ENCODE measurements around the gene FBXW10B.
"Not testable (repeated sequence)": the region's sequence is repeated elsewhere in the genome, so short reads cannot be mapped to it uniquely, and the experiment has no call there.

DNA sequence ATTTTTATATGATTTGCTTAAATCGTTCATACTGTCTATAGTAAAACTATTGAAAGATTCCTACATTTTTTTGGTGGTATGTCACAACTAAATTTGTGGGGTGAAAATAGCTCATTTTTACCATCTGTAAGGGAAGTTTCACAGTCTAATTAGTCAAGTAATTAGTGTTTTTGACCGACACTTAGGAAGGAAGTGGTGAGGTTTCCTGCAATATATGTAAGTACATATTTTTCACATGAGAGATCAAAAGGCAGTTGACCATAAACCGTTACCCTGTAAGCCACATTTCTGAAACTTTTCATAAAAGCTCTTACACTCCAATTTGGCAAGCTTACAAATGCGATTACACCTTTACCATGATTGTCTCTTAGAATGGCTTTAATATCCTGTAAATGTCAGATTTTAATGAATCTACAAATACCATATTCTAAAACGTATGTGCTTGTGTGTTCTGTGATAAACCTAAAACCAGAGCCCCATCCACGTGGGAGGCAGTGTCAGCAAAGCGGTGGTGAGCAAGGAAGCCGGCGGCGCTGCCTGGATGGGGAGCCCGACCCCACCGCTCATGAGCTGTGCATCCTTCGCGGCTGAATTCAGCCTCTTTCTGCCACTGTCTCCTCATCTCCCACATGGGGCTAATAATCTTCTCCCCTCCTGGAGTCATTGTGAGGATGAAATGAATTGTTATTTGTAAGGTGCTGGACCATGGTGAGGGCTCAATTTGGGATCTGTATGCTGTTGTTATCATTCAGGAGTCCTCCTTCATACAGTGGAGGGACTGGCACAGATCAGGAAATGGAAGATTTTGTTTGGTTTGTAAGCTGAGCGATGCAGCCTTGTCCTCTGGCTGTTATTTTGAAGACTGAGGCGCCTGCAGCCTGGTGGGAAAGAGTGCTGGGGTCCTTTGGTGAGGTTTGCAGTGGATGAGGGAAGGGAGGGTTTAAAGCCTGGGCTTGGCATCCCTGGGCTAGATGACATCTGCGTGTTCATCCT lies 29.7 kb downstream of the FBXW10B start:
- not testable (repeated sequence) for TF ChIP-seq EZH2 (IDR thresholded peaks at IDR 0.05; ENCODE audit: borderline replicate concordance, low read length)
- TF ChIP-seq, protein P1, sequence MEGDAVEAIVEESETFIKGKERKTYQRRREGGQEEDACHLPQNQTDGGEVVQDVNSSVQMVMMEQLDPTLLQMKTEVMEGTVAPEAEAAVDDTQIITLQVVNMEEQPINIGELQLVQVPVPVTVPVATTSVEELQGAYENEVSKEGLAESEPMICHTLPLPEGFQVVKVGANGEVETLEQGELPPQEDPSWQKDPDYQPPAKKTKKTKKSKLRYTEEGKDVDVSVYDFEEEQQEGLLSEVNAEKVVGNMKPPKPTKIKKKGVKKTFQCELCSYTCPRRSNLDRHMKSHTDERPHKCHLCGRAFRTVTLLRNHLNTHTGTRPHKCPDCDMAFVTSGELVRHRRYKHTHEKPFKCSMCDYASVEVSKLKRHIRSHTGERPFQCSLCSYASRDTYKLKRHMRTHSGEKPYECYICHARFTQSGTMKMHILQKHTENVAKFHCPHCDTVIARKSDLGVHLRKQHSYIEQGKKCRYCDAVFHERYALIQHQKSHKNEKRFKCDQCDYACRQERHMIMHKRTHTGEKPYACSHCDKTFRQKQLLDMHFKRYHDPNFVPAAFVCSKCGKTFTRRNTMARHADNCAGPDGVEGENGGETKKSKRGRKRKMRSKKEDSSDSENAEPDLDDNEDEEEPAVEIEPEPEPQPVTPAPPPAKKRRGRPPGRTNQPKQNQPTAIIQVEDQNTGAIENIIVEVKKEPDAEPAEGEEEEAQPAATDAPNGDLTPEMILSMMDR (conservative IDR thresholded peaks at IDR 0.05 in 1 of 2, IDR thresholded peaks at IDR 0.05 in 1 of 2; ENCODE audit: extremely low read depth in 1 of 2, insufficient read depth in 1 of 2, low read depth in 1 of 2, low read length in 2 of 2), result not testable (repeated sequence)
